Adrenal gland (tissue), 5 donors: ENCODE results near the gene EGLN2.

Source experiments
- CTCF ChIP-seq, 6 experiments: fragments of 450-650 bp in 4 of 6; fragments of 200-600 bp in 2 of 6; sonication (generic) in 1 of 6; IDR thresholded peaks; 1 replicate in 5 of 6; 2 replicates in 1 of 6; pipeline versions ENCODE4 v1.5.1 to v1.8.0; 2016 to 2021; ENCODE audit warnings: antibody characterized with exemption in 6 of 6, mild to moderate bottlenecking in 2 of 6, moderate library complexity in 1 of 6
- POLR2A ChIP-seq, 2 donors: fragments of 450-650 bp; IDR thresholded peaks; one replicate each; pipeline ENCODE4 v1.6.1; 2017; ENCODE audit warnings: antibody characterized with exemption in 2 of 2, mild to moderate bottlenecking in 2 of 2, moderate library complexity in 1 of 2
- donor health status: DM: no; HTN: no; CAD: no.

- no peak for TF ChIP-seq CTCF (IDR thresholded peaks at IDR 0.05)
- TF ChIP-seq POLR2A (IDR thresholded peaks at IDR 0.05) = no peak
Measured at GRCh38 chr19:40799558-40800338, 757 bp downstream of the EGLN2 start.
